HEK293 (cell line): ENCODE results near the gene RGS14.
A peak's percentile ranks its signal among the peaks of the same experiment; 100 is the strongest.

ENCODE experiments used
- AEBP2 ChIP-seq: fragments of 450-650 bp; formaldehyde crosslinking; IDR thresholded peaks from 2 replicates; pipeline ENCODE4 v1.5.1; 2016; ENCODE audit warnings: missing biosample characterization, missing genetic modification characterization, borderline replicate concordance
- ATF2 ChIP-seq: fragments of 450-650 bp; formaldehyde crosslinking; IDR thresholded peaks from 2 replicates; pipeline ENCODE4 v1.5.1; 2016; ENCODE audit warnings: missing biosample characterization, missing genetic modification characterization, low read depth
- BCL11A ChIP-seq: fragments of 450-650 bp; formaldehyde crosslinking; IDR thresholded peaks from 2 replicates; pipeline ENCODE4 v1.5.1; 2016; ENCODE audit warnings: low read depth, missing biosample characterization, missing genetic modification characterization
- CTCF ChIP-seq: fragments of 450-650 bp; formaldehyde crosslinking; IDR thresholded peaks from 2 replicates; pipeline ENCODE4 v1.5.1; 2016; ENCODE audit warnings: missing biosample characterization, missing genetic modification characterization
- EGR2 ChIP-seq: fragments of 450-650 bp; formaldehyde crosslinking; IDR thresholded peaks from 2 replicates; pipeline ENCODE4 v1.5.1; 2016; ENCODE audit warnings: low read depth, missing biosample characterization, missing genetic modification characterization
- ELK4 ChIP-seq: IDR thresholded peaks from 2 replicates; pipeline ENCODE4 v1.6.1; 2011; ENCODE audit warnings: mild to moderate bottlenecking, low read depth, low read length, borderline replicate concordance
- HOXD13 ChIP-seq: sonication (generic); formaldehyde crosslinking; IDR thresholded peaks from 2 replicates; pipeline ENCODE4 v1.8.0; 2022; ENCODE audit warnings: missing genetic modification reagents, borderline replicate concordance
- SCRT1 ChIP-seq: fragments of 450-650 bp; formaldehyde crosslinking; IDR thresholded peaks from 2 replicates; pipeline ENCODE4 v1.5.1; 2016; ENCODE audit warnings: missing biosample characterization, missing genetic modification characterization, borderline replicate concordance
- TRIM28 ChIP-seq: IDR thresholded peaks from 2 replicates; pipeline ENCODE4 v1.6.1; 2011; ENCODE audit warnings: low read length, control low read depth, borderline replicate concordance
- ZFP3 ChIP-seq: fragments of 450-650 bp; formaldehyde crosslinking; IDR thresholded peaks from 2 replicates; pipeline ENCODE4 v1.5.1; 2016; ENCODE audit warnings: low read depth, missing biosample characterization, missing genetic modification characterization
- ZFP69B ChIP-seq: fragments of 450-650 bp; formaldehyde crosslinking; IDR thresholded peaks from 2 replicates; pipeline ENCODE4 v1.5.1; 2016; ENCODE audit warnings: missing biosample characterization, missing genetic modification characterization
- ZIC2 ChIP-seq: fragments of 450-650 bp; formaldehyde crosslinking; IDR thresholded peaks from 2 replicates; pipeline ENCODE4 v1.5.1; 2016; ENCODE audit warnings: missing biosample characterization, missing genetic modification characterization
- ZNF140 ChIP-seq: fragments of 450-650 bp; formaldehyde crosslinking; IDR thresholded peaks from 2 replicates; pipeline ENCODE4 v1.5.1; 2016; ENCODE audit warnings: missing biosample characterization, missing genetic modification characterization
- ZNF157 ChIP-seq: fragments of 450-650 bp; formaldehyde crosslinking; IDR thresholded peaks from 2 replicates; pipeline ENCODE4 v1.5.1; 2016; ENCODE audit warnings: missing biosample characterization, missing genetic modification characterization
- ZNF174 ChIP-seq: fragments of 450-650 bp; formaldehyde crosslinking; IDR thresholded peaks from 2 replicates; pipeline ENCODE4 v1.5.0; 2017; ENCODE audit warnings: missing biosample characterization, mild to moderate bottlenecking, missing genetic modification characterization
- ZNF175 ChIP-seq: fragments of 450-650 bp; formaldehyde crosslinking; IDR thresholded peaks from 2 replicates; pipeline ENCODE4 v1.5.1; 2016; ENCODE audit warnings: missing biosample characterization, missing genetic modification characterization
- ZNF211 ChIP-seq: fragments of 450-650 bp; formaldehyde crosslinking; IDR thresholded peaks from 2 replicates; pipeline ENCODE4 v1.5.1; 2016; ENCODE audit warnings: low read depth, missing biosample characterization, missing genetic modification characterization
- ZNF23 ChIP-seq: fragments of 450-650 bp; formaldehyde crosslinking; IDR thresholded peaks from 2 replicates; pipeline ENCODE4 v1.5.1; 2016; ENCODE audit warnings: missing biosample characterization, missing genetic modification characterization, borderline replicate concordance
- ZNF26 ChIP-seq: fragments of 450-650 bp; formaldehyde crosslinking; IDR thresholded peaks from 2 replicates; pipeline ENCODE4 v1.5.1; 2016; ENCODE audit warnings: missing biosample characterization, missing genetic modification characterization
- ZNF266 ChIP-seq: fragments of 450-650 bp; formaldehyde crosslinking; IDR thresholded peaks from 2 replicates; pipeline ENCODE4 v1.5.1; 2016; ENCODE audit warnings: missing biosample characterization, missing genetic modification characterization, low read depth
- ZNF324 ChIP-seq: fragments of 450-650 bp; formaldehyde crosslinking; IDR thresholded peaks from 2 replicates; pipeline ENCODE4 v1.5.1; 2016; ENCODE audit warnings: missing biosample characterization, missing genetic modification characterization
- ZNF354C ChIP-seq: fragments of 450-650 bp; formaldehyde crosslinking; IDR thresholded peaks from 2 replicates; pipeline ENCODE4 v1.5.1; 2016; ENCODE audit warnings: missing biosample characterization, missing genetic modification characterization, low read depth, borderline replicate concordance
- ZNF416 ChIP-seq: fragments of 450-650 bp; formaldehyde crosslinking; IDR thresholded peaks from 2 replicates; pipeline ENCODE4 v1.5.1; 2016; ENCODE audit warnings: missing biosample characterization, missing genetic modification characterization
- ZNF433 ChIP-seq: fragments of 450-650 bp; formaldehyde crosslinking; IDR thresholded peaks from 2 replicates; pipeline ENCODE4 v1.5.1; 2016; ENCODE audit warnings: missing biosample characterization, missing genetic modification characterization, low read depth
- ZNF530 ChIP-seq: fragments of 450-650 bp; formaldehyde crosslinking; IDR thresholded peaks from 2 replicates; pipeline ENCODE4 v1.5.1; 2016; ENCODE audit warnings: low read depth, missing biosample characterization, missing genetic modification characterization
- ZNF560 ChIP-seq: fragments of 450-650 bp; formaldehyde crosslinking; IDR thresholded peaks from 2 replicates; pipeline ENCODE4 v1.5.1; 2017; ENCODE audit warnings: missing biosample characterization, missing genetic modification characterization, borderline replicate concordance
- ZNF596 ChIP-seq: fragments of 450-650 bp; IDR thresholded peaks from 2 replicates; pipeline ENCODE4 v1.5.0; 2018; ENCODE audit warnings: missing biosample characterization, mild to moderate bottlenecking, missing genetic modification characterization, moderate library complexity
- ZNF623 ChIP-seq: fragments of 450-650 bp; formaldehyde crosslinking; IDR thresholded peaks from 2 replicates; pipeline ENCODE4 v1.5.1; 2016; ENCODE audit warnings: missing biosample characterization, missing genetic modification characterization
- ZNF626 ChIP-seq: fragments of 450-650 bp; sonication (Bioruptor Pico); formaldehyde crosslinking; IDR thresholded peaks from 2 replicates; pipeline ENCODE4 v1.5.1; 2018; ENCODE audit warnings: missing biosample characterization, missing genetic modification characterization, inconsistent platforms
- ZNF777 ChIP-seq: fragments of 450-650 bp; formaldehyde crosslinking; IDR thresholded peaks from 2 replicates; pipeline ENCODE4 v1.5.1; 2017; ENCODE audit warnings: missing biosample characterization, missing genetic modification characterization, borderline replicate concordance
- ZNF785 ChIP-seq: fragments of 450-650 bp; formaldehyde crosslinking; IDR thresholded peaks from 2 replicates; pipeline ENCODE4 v1.5.1; 2016; ENCODE audit warnings: missing biosample characterization, missing genetic modification characterization
- ZNF837 ChIP-seq: fragments of 450-650 bp; formaldehyde crosslinking; IDR thresholded peaks from 2 replicates; pipeline ENCODE4 v1.5.1; 2016; ENCODE audit warnings: missing biosample characterization, missing genetic modification characterization
- ZSCAN30 ChIP-seq: fragments of 450-650 bp; IDR thresholded peaks from 2 replicates; pipeline ENCODE4 v1.5.1; 2018; ENCODE audit warnings: missing biosample characterization, mild to moderate bottlenecking, missing genetic modification characterization, moderate library complexity

RGS14 gene

GRCh38 chr5:177370488-177371119 is 12.9 kb downstream of the RGS14 start (continued):
- TF ChIP-seq ZNF26 (no peak), AEBP2 (no peak), ZNF837 (tag by site-specific recombination) (no peak), SCRT1 (tag by site-specific recombination) (no peak), ZNF777 (tag by site-specific recombination) (no peak), ZNF354C (tag by site-specific recombination) (no peak), ZNF596 (tag by site-specific recombination) (no peak), ZNF211 (no peak), ZNF175 (tag by site-specific recombination) (no peak), ZNF140 (tag by site-specific recombination) (no peak), ZNF626 (tag by site-specific recombination) (no peak), ZNF324 (no peak), ZNF623 (no peak), ZNF416 (tag by site-specific recombination) (no peak), TRIM28 (no peak), ELK4 (no peak), ZIC2 (tag by site-specific recombination) (peak; percentile 42), ZNF23 (tag by site-specific recombination) (no peak), ZNF530 (no peak), ZNF174 (no peak), ZSCAN30 (tag by site-specific recombination) (0 out of 2 replicates have a peak, but pooled peaks have one; percentile 22), ZFP69B (tag by site-specific recombination) (no peak), BCL11A (tag by site-specific recombination) (no peak), HOXD13 (no peak), ZNF157 (tag by site-specific recombination) (no peak), ATF2 (tag by site-specific recombination) (no peak), ZNF560 (tag by site-specific recombination) (no peak), ZFP3 (tag by site-specific recombination) (no peak), CTCF (tag by site-specific recombination) (peak; percentile 63), ZNF266 (tag by site-specific recombination) (no peak), EGR2 (tag by site-specific recombination) (no peak), ZNF785 (tag by site-specific recombination) (no peak), ZNF433 (tag by site-specific recombination) (no peak)
